Stimulated activated CD8-positive, alpha-beta memory T cell treated with anti-CD3 and anti-CD28 coated beads, Interleukin-4, amount 100 ng/mL, for 4 hours (primary cell): ENCODE data around the gene MRPL30.
A peak's percentile ranks its signal among the peaks of the same experiment; 100 is the strongest.
"Not testable (repeated sequence)": the region's sequence is repeated elsewhere in the genome, so short reads cannot be mapped to it uniquely, and the experiment has no call there.

Experiments used
- DNase-seq, 2 donors: peaks; one replicate each; pipeline ENCODE4 v3.0.0-alpha.2; 2020; ENCODE audit warnings: low read depth in 2 of 2, low spot score in 1 of 2

The MRPL30 gene

GRCh38 chr2:99180755-99181623, at the start of gene MRPL30, which contains the start of gene MITD1:
Gene MRPL30 (plus strand): TSS chr2:99181184. CDS start chr2:99186204, 5,020 bp downstream.
Gene MITD1 (minus strand): TSS chr2:99181058. CDS start chr2:99180981, 77 bp downstream.
- peak; percentile 79 to 83 for DNase-seq

- DNase-seq, result not testable (repeated sequence)
Measured at GRCh38 chr2:99135044-99135556, 45.9 kb upstream of the MRPL30 start.

GRCh38 chr2:99139003-99139402, 42.0 kb upstream of the MRPL30 start:
- DNase-seq, result no peak

GRCh38 chr2:99140056-99140859, 40.7 kb upstream of the MRPL30 start:
- DNase-seq, result no peak

- DNase-seq, result no peak
Measured at GRCh38 chr2:99140860-99141109, 40.2 kb upstream of the MRPL30 start.

GRCh38 chr2:99141110-99142108, 39.6 kb upstream of the MRPL30 start, which contains the start of gene C2orf15:
Gene C2orf15 (plus strand): TSS chr2:99141707. CDS start chr2:99150559, 8,852 bp downstream.
- DNase-seq, result peak; percentile 94 to 95

GRCh38 chr2:99150706-99151105, 30.3 kb upstream of the MRPL30 start:
- no peak for DNase-seq

- DNase-seq, result no peak
Measured at GRCh38 chr2:99152199-99152895, 28.6 kb upstream of the MRPL30 start.

- DNase-seq, result no peak
Measured at GRCh38 chr2:99153921-99154604, 26.9 kb upstream of the MRPL30 start.

- peak; percentile 85 to 89 for DNase-seq
Measured at GRCh38 chr2:99154643-99155536, 26.1 kb upstream of the MRPL30 start, which contains the start of the genes LIPT1 and TSGA10. Gene LIPT1 (plus strand): TSS chr2:99154967. CDS start chr2:99161958, 6,991 bp downstream. Gene TSGA10 (minus strand): TSS chr2:99154942. CDS start chr2:99109439, 45,503 bp downstream.

- no peak for DNase-seq
Measured at GRCh38 chr2:99156891-99157290, 24.1 kb upstream of the MRPL30 start.

GRCh38 chr2:99158599-99158998, 22.4 kb upstream of the MRPL30 start:
- no peak for DNase-seq

GRCh38 chr2:99159594-99159993, 21.4 kb upstream of the MRPL30 start:
- no peak for DNase-seq

- DNase-seq, result no peak
Measured at GRCh38 chr2:99166218-99166617, 14.8 kb upstream of the MRPL30 start.

GRCh38 chr2:99169534-99169933, 11.4 kb upstream of the MRPL30 start:
- DNase-seq, result no peak

GRCh38 chr2:99171377-99172140, 9.4 kb upstream of the MRPL30 start:
- no peak for DNase-seq

- no peak for DNase-seq
Measured at GRCh38 chr2:99181624-99182000, 628 bp downstream of the MRPL30 start.

- no peak for DNase-seq
Measured at GRCh38 chr2:99183025-99183424, 2.0 kb downstream of the MRPL30 start.
